ENCODE data around the gene MAGEB3. TPM values are rescaled to one million over a fixed set of nuclear protein-coding genes. Genes with fewer than 3 reads are reported as not detected.

MAGEB3 gene
- total and polyA plus RNA-seq, 9 of the 15 experiments (the other 6 are each of a cell fraction or from before 2014, with no cell fraction given), result 0.07 to 0.11 TPM; not detected in 7

GRCh38 chrX:30241724-30242415 lies 11.4 kb downstream of the MAGEB3 start, which contains the start of gene MAGEB4:
Gene MAGEB4, plus strand, starts transcription at chrX:30242000. Its CDS starts 136 bp downstream, at chrX:30242136.
- Histone ChIP-seq H3K4me1 (replicated peaks in 1 of 2; ENCODE audit: control insufficient read depth in 2 of 2, insufficient read depth in 2 of 2, low read length in 2 of 2) (peaks cover 4 to 9% of the 10 kb centered on the region in 2 experiments; a peak in 4 of 5 replicates), H3K4me2 (ENCODE audit: insufficient read depth, low read length) (no peak within 1 kb of the TSS), H3K9ac (ENCODE audit: insufficient read depth in 1 of 2, low read depth in 2 of 2, low read length in 2 of 2) (no peak within 1 kb of the TSS), H3K9me3 (replicated peaks; ENCODE audit: control insufficient read depth, insufficient read depth, low read depth, low read length) (no peaks in the 10 kb centered on the region), H3K79me2 (ENCODE audit: control insufficient read depth, insufficient read depth, low read length) (no peaks in the 10 kb centered on the region), H3K9me1 (ENCODE audit: control insufficient read depth, insufficient read depth, low read length) (no peaks in the 10 kb centered on the region), H2AFZ (ENCODE audit: low read depth, low read length) (peak within 1 kb of the TSS; percentile 47; the same call in 1 of the 2 replicates), H3K27me3 (ENCODE audit: control insufficient read depth in 2 of 2, insufficient read depth in 2 of 2, low read length in 2 of 2) (no peaks in the 10 kb centered on the region), H3K36me3 (ENCODE audit: control insufficient read depth, insufficient read depth, low read length) (no peaks in the 10 kb centered on the region), H4K20me1 (replicated peaks; ENCODE audit: control insufficient read depth, insufficient read depth, low read length) (no peaks in the 10 kb centered on the region), H3K27ac (ENCODE audit: extremely low read depth, low read depth, low read length) (no peak within 1 kb of the TSS), H3K4me3 (no peak within 1 kb of the TSS)
- in situ Hi-C loops (cut with MboI), result no loop called here
- no peak for DNase-seq (ENCODE audit: extremely low read depth in 1 of 4, low spot score in 3 of 4)
- POLR2A ChIA-PET, result interaction anchor here (0.6 kb wide), 1 partner anchor 58 kb away, joined by 4 read pairs; no protein-coding TSS in a partner anchor
- CTCF ChIA-PET (ENCODE audit: low intra/inter-chr PET ratio), result no interaction called here
- BruUV-seq (replicated peaks), result no TSS peak
- no peak for ATAC-seq
- WGBS (ENCODE audit: insufficient coverage, low coverage, missing lambda C conversion rate), result 30% methylated on average over 7 of the region's 10 CpGs
- intact Hi-C loops (cut with micrococcal nuclease), result no loop called here
- FAIRE-seq, result no peak
- TF ChIP-seq STAT5B (CRISPR knock-in tag; IDR thresholded peaks at IDR 0.05) (no peak), TCF3 (CRISPR knock-in tag; IDR thresholded peaks at IDR 0.05) (no peak), STAT6 (CRISPR knock-in tag; IDR thresholded peaks at IDR 0.05) (no peak), PATZ1 (CRISPR knock-in tag; IDR thresholded peaks at IDR 0.05; ENCODE audit: borderline replicate concordance) (no peak), ZNF408 (CRISPR knock-in tag; IDR thresholded peaks at IDR 0.05; ENCODE audit: low read depth) (no peak), WHSC1 (IDR thresholded peaks at IDR 0.05; ENCODE audit: low read length) (no peak), FOXO4 (CRISPR knock-in tag; IDR thresholded peaks at IDR 0.05) (no peak), RCOR1 (IDR thresholded peaks at IDR 0.05; ENCODE audit: borderline replicate concordance in 1 of 2, low read depth in 2 of 2, low read length in 2 of 2) (no peak), SNAPC5 (CRISPR knock-in tag; IDR thresholded peaks at IDR 0.05) (no peak), CBFA2T2 (conservative IDR thresholded peaks at IDR 0.05) (no peak), AFF1 (IDR thresholded peaks at IDR 0.05; ENCODE audit: low read depth in 1 of 2, partially characterized antibody in 2 of 2) (no peak)
